GM12865 (cell line): ENCODE results near the gene ST6GALNAC3.

Experiments used
- DNase-seq: peaks from one replicate; pipeline ENCODE4 v3.0.0; 2010; ENCODE audit warnings: low read depth
- H3K4me3 ChIP-seq: 2 replicates; pipeline ENCODE4 v1.5.1; 2011; ENCODE audit warnings: mild to moderate bottlenecking, low read depth, low read length, control low read depth
- CTCF ChIP-seq: IDR thresholded peaks from 2 replicates; pipeline ENCODE4 v1.5.1; 2011; ENCODE audit warnings: low read length, control low read depth, low read depth, inconsistent platforms; ENCODE audit not compliant: insufficient read depth; ENCODE audit errors: missing control alignments

Gene ST6GALNAC3

GRCh38 chr1:76285578-76286135 lies 211.1 kb downstream of the ST6GALNAC3 start:
- TF ChIP-seq CTCF, result no peak

GRCh38 chr1:76287917-76288316 lies 213.4 kb downstream of the ST6GALNAC3 start:
- H3K4me3 ChIP-seq, result no peak overlapping the region
- DNase-seq, result no peak
- no peak for TF ChIP-seq CTCF

More at GRCh38 chr1:76285578-76286135, 211.1 kb downstream of the ST6GALNAC3 start:
- H3K4me3 ChIP-seq, result no peak overlapping the region
- DNase-seq, result no peak

- TF ChIP-seq CTCF, result no peak
- no peak overlapping the region for H3K4me3 ChIP-seq
- DNase-seq, result no peak
Measured at GRCh38 chr1:76288758-76289483, 214.4 kb downstream of the ST6GALNAC3 start.

GRCh38 chr1:76289692-76290091 lies 215.1 kb downstream of the ST6GALNAC3 start:
- DNase-seq, result no peak
- H3K4me3 ChIP-seq, result no peak overlapping the region
- TF ChIP-seq CTCF, result no peak

- DNase-seq, result no peak
- no peak for TF ChIP-seq CTCF
- no peak overlapping the region for H3K4me3 ChIP-seq
Measured at GRCh38 chr1:76290271-76290670, 215.7 kb downstream of the ST6GALNAC3 start.

GRCh38 chr1:76291191-76291590 lies 216.6 kb downstream of the ST6GALNAC3 start:
- DNase-seq, result no peak
- no peak for TF ChIP-seq CTCF
- no peak overlapping the region for H3K4me3 ChIP-seq
